Thoracic aorta (tissue), 2 donors: ENCODE results near the gene TENM3. TPM values are rescaled to one million over a fixed set of nuclear protein-coding genes. Genes with fewer than 3 reads are reported as not detected.

Experiments used
- ATAC-seq: fragments of 150-250 bp; one replicate; pipeline ENCODE4 v1.8.0; 2017; ENCODE audit warnings: low read depth; ENCODE audit not compliant: insufficient number of reproducible peaks, low FRiP score
- DNase-seq: peaks from one replicate; pipeline ENCODE4 v3.0.0-alpha.2; 2020; ENCODE audit warnings: low spot score
- H3K27ac ChIP-seq, 2 donors: fragments of 200-600 bp; sonication (generic); 1 replicate in 1 of 2; 2 replicates in 1 of 2; pipeline ENCODE4 v1.5.1; 2016; ENCODE audit warnings: mild to moderate bottlenecking in 2 of 2, moderate library complexity in 2 of 2
- H3K27me3 ChIP-seq: fragments of 200-600 bp; sonication (generic); replicated peaks from 2 replicates; pipeline ENCODE4 v1.6.0; 2016; ENCODE audit warnings: mild to moderate bottlenecking; ENCODE audit not compliant: insufficient read depth
- H3K36me3 ChIP-seq: fragments of 200-600 bp; sonication (generic); one replicate; pipeline ENCODE4 v1.5.1; 2016
- H3K4me1 ChIP-seq, 2 donors: fragments of 200-600 bp; sonication (generic); 1 replicate in 1 of 2; 2 replicates in 1 of 2; pipeline versions ENCODE4 v1.5.1 to v1.6.0; 2016; ENCODE audit warnings: low read depth in 2 of 2, mild to moderate bottlenecking in 1 of 2; ENCODE audit not compliant: control insufficient read depth in 1 of 2
- H3K4me3 ChIP-seq: fragments of 200-600 bp; sonication (generic); 2 replicates; pipeline ENCODE4 v1.5.1; 2016; ENCODE audit warnings: mild to moderate bottlenecking
- H3K9me3 ChIP-seq: fragments of 200-600 bp; sonication (generic); 2 replicates; pipeline ENCODE4 v1.5.1; 2016
- CTCF ChIP-seq: fragments of 200-600 bp; sonication (generic); IDR thresholded peaks from one replicate; pipeline ENCODE4 v1.5.1; 2019; ENCODE audit warnings: antibody characterized with exemption
- total RNA-seq, 2 donors: library from RNA; depleted of rRNA; stranded (reverse); fragments of >200 nt; gene quantifications; one replicate each; pipeline versions ENCODE4 v1.1.0 to v1.2.3, GENCODE V29; 2016

Gene TENM3
- total RNA-seq, 2 donors from 2014 or later: 0.68 to 8.0 TPM

GRCh38 chr4:182825786-182826185, 582.6 kb downstream of the TENM3 start:
- Histone ChIP-seq H3K4me3 (no peak overlapping the region), H3K4me1 (no peaks in the 10 kb centered on the region), H3K9me3 (no peaks in the 10 kb centered on the region), H3K36me3 (no peaks in the 10 kb centered on the region), H3K27ac (no peak overlapping the region), H3K27me3 (no peaks in the 10 kb centered on the region)
- DNase-seq (no peak), ATAC-seq (no peak)
- no peak for TF ChIP-seq CTCF

- no peak for TF ChIP-seq CTCF
- ATAC-seq: no peak
Observed at GRCh38 chr4:182826391-182826790, 583.2 kb downstream of the TENM3 start.

GRCh38 chr4:182827166-182827565, 584.0 kb downstream of the TENM3 start:
- no peak for TF ChIP-seq CTCF
- no peak for DNase-seq

More at GRCh38 chr4:182826391-182826790, 583.2 kb downstream of the TENM3 start:
- Histone ChIP-seq H3K27me3 (no peaks in the 10 kb centered on the region), H3K4me1 (no peaks in the 10 kb centered on the region), H3K9me3 (no peaks in the 10 kb centered on the region), H3K4me3 (no peak overlapping the region), H3K36me3 (no peaks in the 10 kb centered on the region), H3K27ac (no peak overlapping the region)
- DNase-seq: no peak

GRCh38 chr4:182827954-182828353, 584.8 kb downstream of the TENM3 start:
- H3K36me3 ChIP-seq: no peaks in the 10 kb centered on the region
- no peaks in the 10 kb centered on the region for H3K9me3 ChIP-seq
- no peak for TF ChIP-seq CTCF
- no peak for DNase-seq
- H3K27me3 ChIP-seq: no peaks in the 10 kb centered on the region
- H3K27ac ChIP-seq: no peak overlapping the region
- no peak for ATAC-seq
- no peak overlapping the region for H3K4me3 ChIP-seq
- no peaks in the 10 kb centered on the region for H3K4me1 ChIP-seq

More at GRCh38 chr4:182827166-182827565, 584.0 kb downstream of the TENM3 start:
- Histone ChIP-seq H3K27me3 (no peaks in the 10 kb centered on the region), H3K4me3 (no peak overlapping the region), H3K9me3 (no peaks in the 10 kb centered on the region), H3K36me3 (no peaks in the 10 kb centered on the region), H3K4me1 (no peaks in the 10 kb centered on the region), H3K27ac (no peak overlapping the region)
- no peak for ATAC-seq

GRCh38 chr4:182828360-182829025, 585.3 kb downstream of the TENM3 start:
- Histone ChIP-seq H3K27me3 (no peaks in the 10 kb centered on the region), H3K27ac (no peak overlapping the region), H3K9me3 (no peaks in the 10 kb centered on the region), H3K4me3 (no peak overlapping the region), H3K4me1 (no peaks in the 10 kb centered on the region), H3K36me3 (no peaks in the 10 kb centered on the region)
- TF ChIP-seq CTCF: no peak
- ATAC-seq: no peak
- DNase-seq: no peak
